Endodermal cell (in vitro differentiated cells): ENCODE measurements around the gene LDHD. TPM values are rescaled to one million over a fixed set of nuclear protein-coding genes. Genes with fewer than 3 reads are reported as not detected.

Experiments used
- DNase-seq: peaks from one replicate; pipeline ENCODE4 v3.0.0-alpha.2; 2017
- H3K27ac ChIP-seq: 2 replicates; pipeline ENCODE4 v1.5.1; 2013; ENCODE audit warnings: mild to moderate bottlenecking, low read depth, low read length, moderate library complexity
- H3K27me3 ChIP-seq: 2 replicates; pipeline ENCODE4 v1.6.1; 2013; ENCODE audit warnings: mild to moderate bottlenecking, low read length, moderate library complexity; ENCODE audit not compliant: insufficient read depth, control insufficient read depth, poor library complexity, severe bottlenecking
- H3K36me3 ChIP-seq: 2 replicates; pipeline ENCODE4 v1.7.0; 2013; ENCODE audit warnings: mild to moderate bottlenecking, low read length, moderate library complexity; ENCODE audit not compliant: control insufficient read depth, insufficient read depth
- H3K4me1 ChIP-seq: one replicate; pipeline ENCODE4 v1.7.0; 2013; ENCODE audit warnings: low read length; ENCODE audit not compliant: control insufficient read depth, insufficient read depth
- H3K4me3 ChIP-seq: 2 replicates; pipeline ENCODE4 v1.5.1; 2013; ENCODE audit warnings: mild to moderate bottlenecking, low read length, moderate library complexity
- H3K9ac ChIP-seq: 2 replicates; pipeline ENCODE4 v1.6.1; 2013; ENCODE audit warnings: mild to moderate bottlenecking, low read length, moderate library complexity; ENCODE audit not compliant: poor library complexity, severe bottlenecking; ENCODE audit errors: extremely low read depth
- H3K9me3 ChIP-seq: 2 replicates; pipeline ENCODE4 v1.6.1; 2013; ENCODE audit warnings: mild to moderate bottlenecking, low read length, moderate library complexity; ENCODE audit not compliant: control insufficient read depth
- H3K27ac Mint-ChIP-seq: 2 replicates; pipeline ENCODE4 v1.8.0; 2020; ENCODE audit warnings: mixed read lengths
- H3K27me3 Mint-ChIP-seq: 2 replicates; pipeline ENCODE4 v1.8.0; 2021; ENCODE audit warnings: mild to moderate bottlenecking, mixed read lengths; ENCODE audit not compliant: insufficient read depth
- H3K36me3 Mint-ChIP-seq: 2 replicates; pipeline ENCODE4 v1.8.0; 2020; ENCODE audit warnings: low read depth, mixed read lengths
- H3K4me1 Mint-ChIP-seq: 2 replicates; pipeline ENCODE4 v1.8.0; 2020; ENCODE audit warnings: mixed read lengths
- H3K4me3 Mint-ChIP-seq: 2 replicates; pipeline ENCODE4 v1.8.0; 2020; ENCODE audit warnings: mild to moderate bottlenecking, moderate library complexity, mixed read lengths
- H3K9me3 Mint-ChIP-seq: 2 replicates; pipeline ENCODE4 v1.8.0; 2020; ENCODE audit warnings: mild to moderate bottlenecking, mixed read lengths
- CTCF ChIP-seq: fragments of 200-600 bp; sonication (generic); conservative IDR thresholded peaks from 2 replicates; pipeline ENCODE4 v1.5.0; 2021; ENCODE audit warnings: antibody characterized with exemption, mild to moderate bottlenecking
- WGBS, 2 experiments: methylation state at CpG; one replicate each; pipeline versions ENCODE4 v1.1.5 to v1.1.7; 2013; ENCODE audit warnings: missing lambda C conversion rate in 2 of 2, mixed read lengths in 1 of 2; ENCODE audit not compliant: insufficient coverage in 1 of 2, insufficient read length in 1 of 2; 5-methylcytosine and 5-hydroxymethylcytosine counted together
- total RNA-seq, 2 donors: library from RNA; stranded (reverse); fragmentation: NEBNext Ultra II Directional in 1 of 2; extraction: Animal tissue kit (Norgen Biotek cat#: 25700) in 1 of 2; gene quantifications; 2 replicates in 1 of 2; 3 replicates in 1 of 2; pipeline ENCODE4 v1.2.1, GENCODE V29; 2021

LDHD gene
- total RNA-seq, 2 donors from 2014 or later = 1.4 to 4.3 TPM

DNA sequence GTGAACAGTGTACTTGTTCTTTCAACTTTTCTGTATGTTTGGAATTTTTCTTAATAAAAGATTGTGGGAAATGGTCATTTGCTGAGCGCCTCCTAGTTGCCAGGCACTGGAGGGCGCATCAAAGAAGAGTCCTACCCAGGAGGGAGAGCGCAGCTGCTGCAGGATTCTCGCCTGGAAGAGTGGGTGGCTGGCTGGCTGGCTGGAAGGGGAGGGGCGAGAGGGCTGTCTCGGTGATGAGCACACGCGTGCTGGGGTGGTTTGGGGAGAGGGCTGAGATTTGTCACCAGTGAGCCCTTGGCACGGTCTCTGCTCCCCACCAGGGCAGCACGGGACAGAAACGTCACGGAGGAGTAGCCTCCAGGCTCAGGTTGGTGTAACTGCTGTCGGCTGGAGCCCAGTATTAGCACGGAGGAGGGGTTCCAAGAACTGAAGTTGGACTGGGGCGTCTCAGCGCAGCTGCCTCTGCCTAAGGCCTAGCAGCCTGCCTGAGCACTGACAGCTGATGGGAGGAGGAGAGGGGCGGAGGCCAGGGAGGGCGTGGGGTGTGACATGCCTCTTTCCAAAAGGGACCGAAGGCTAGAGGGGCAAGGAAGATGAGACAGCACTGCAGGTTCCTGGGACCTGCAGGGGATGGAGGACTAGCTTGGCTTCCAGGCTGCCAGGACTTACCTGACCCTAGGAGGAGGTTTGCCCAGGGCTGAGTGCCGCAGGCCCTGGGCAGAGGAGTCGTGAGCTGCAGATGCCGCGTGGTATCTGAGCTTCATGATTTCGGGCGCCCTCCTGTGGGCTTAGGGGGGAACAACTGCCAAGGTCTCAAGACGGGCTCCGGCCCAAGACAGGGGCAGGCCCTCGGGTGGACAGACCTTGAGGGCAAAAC, 5.7 kb downstream of the LDHD start:
- peak; percentile 96 for DNase-seq
- peaks cover 10% of the 10 kb centered on the region for H3K36me3 Mint-ChIP-seq
- Histone ChIP-seq H3K9me3 (no peaks in the 10 kb centered on the region), H3K27me3 (no peaks in the 10 kb centered on the region), H3K4me1 (no peaks in the 10 kb centered on the region), H3K27ac (peak overlapping the region; percentile 60), H3K36me3 (no peaks in the 10 kb centered on the region), H3K9ac (no peak overlapping the region), H3K4me3 (no peak overlapping the region)
- H3K27ac Mint-ChIP-seq = peak overlapping the region; percentile 87
- peak overlapping the region; percentile 23 for H3K4me3 Mint-ChIP-seq
- H3K4me1 Mint-ChIP-seq = peaks cover 25% of the 10 kb centered on the region
- H3K9me3 Mint-ChIP-seq = no peaks in the 10 kb centered on the region
- no peaks in the 10 kb centered on the region for H3K27me3 Mint-ChIP-seq
- peak; percentile 91 for TF ChIP-seq CTCF
- 37 to 51% methylated on average over 13 to 28 of the region's 28 CpGs for WGBS, 2 experiments

- H3K4me1 ChIP-seq = no peaks in the 10 kb centered on the region
- no peaks in the 10 kb centered on the region for H3K9me3 ChIP-seq
- peak overlapping the region; percentile 36 for H3K27ac ChIP-seq
- DNase-seq = peak; percentile 58
- H3K36me3 ChIP-seq = no peaks in the 10 kb centered on the region
- no peaks in the 10 kb centered on the region for H3K27me3 ChIP-seq
- WGBS, 2 experiments = 88 to 93% methylated on average over 5 to 10 of the region's 10 CpGs
- Mint-ChIP-seq H3K36me3 (peaks cover 11% of the 10 kb centered on the region), H3K27ac (peak overlapping the region; percentile 25), H3K27me3 (no peaks in the 10 kb centered on the region), H3K4me1 (peaks cover 28% of the 10 kb centered on the region), H3K9me3 (no peaks in the 10 kb centered on the region), H3K4me3 (no peak overlapping the region)
- no peak overlapping the region for H3K4me3 ChIP-seq
- no peak for TF ChIP-seq CTCF
- no peak overlapping the region for H3K9ac ChIP-seq
These were observed 6.8 kb downstream of the LDHD start for GRCh38 chr16:75109732-75110243.

- DNase-seq = peak; percentile 61
- no peak for TF ChIP-seq CTCF
- Mint-ChIP-seq H3K4me1 (peaks cover 28% of the 10 kb centered on the region), H3K27me3 (no peaks in the 10 kb centered on the region), H3K4me3 (no peak overlapping the region), H3K27ac (peak overlapping the region; percentile 25), H3K9me3 (no peaks in the 10 kb centered on the region), H3K36me3 (peaks cover 18% of the 10 kb centered on the region)
- Histone ChIP-seq H3K27me3 (no peaks in the 10 kb centered on the region), H3K9ac (no peak overlapping the region), H3K36me3 (peaks cover 4% of the 10 kb centered on the region), H3K9me3 (no peaks in the 10 kb centered on the region), H3K27ac (peak overlapping the region; percentile 36), H3K4me3 (no peak overlapping the region), H3K4me1 (no peaks in the 10 kb centered on the region)
- WGBS, 2 experiments = 89% methylated on average over 14 to 27 of the region's 27 CpGs
These were observed 7.5 kb downstream of the LDHD start for GRCh38 chr16:75108792-75109731.
